C4-2B (cell line): ENCODE measurements around the gene MRPL1.
"Not testable (repeated sequence)": the region's sequence is repeated elsewhere in the genome, so short reads cannot be mapped to it uniquely, and the experiment has no call there.

ENCODE experiments used
- CTCF ChIP-seq: fragments of 450-650 bp; conservative IDR thresholded peaks from 2 replicates; pipeline ENCODE4 v1.5.1; 2017; ENCODE audit warnings: mild to moderate bottlenecking
- ZFX ChIP-seq: fragments of 450-650 bp; IDR thresholded peaks from 2 replicates; pipeline ENCODE4 v1.6.1; 2017

GRCh38 chr4:77983612-77984311, 121.1 kb downstream of the MRPL1 start:
- TF ChIP-seq CTCF, ZFX: not testable (repeated sequence)
